ENCODE results near the gene C19orf44.
"Not testable (repeated sequence)": the region's sequence is repeated elsewhere in the genome, so short reads cannot be mapped to it uniquely, and the experiment has no call there.

DNA sequence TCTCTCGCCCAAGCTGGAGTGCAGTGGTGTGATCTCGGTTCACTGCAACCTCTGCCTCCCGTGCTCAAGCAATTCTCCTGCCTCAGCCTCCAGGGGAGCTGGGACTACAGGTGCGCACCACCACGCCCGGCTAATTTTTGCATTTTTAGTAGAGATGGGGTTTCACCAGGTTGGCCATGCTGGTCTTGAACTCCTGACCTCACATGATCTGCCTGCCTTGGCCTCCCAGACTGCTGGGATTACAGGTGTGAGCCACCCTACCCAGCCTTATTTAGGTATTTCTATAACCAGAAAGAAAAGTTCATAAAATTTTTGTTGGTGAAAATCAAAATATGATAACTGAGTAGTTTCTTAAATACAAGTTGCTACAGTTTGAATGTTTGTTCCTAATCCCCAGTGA, 47.5 kb downstream of the C19orf44 start:
- TF ChIP-seq CTCF (conservative IDR thresholded peaks at IDR 0.05; ENCODE audit: low read depth in 2 of 2); CREB1 (CRISPR knock-in tag; IDR thresholded peaks at IDR 0.05; ENCODE audit: low read depth); EZH2 (IDR thresholded peaks at IDR 0.05; ENCODE audit: low read depth, unreplicated experiment); POLR2AphosphoS5 (IDR thresholded peaks at IDR 0.05; ENCODE audit: low read depth); EZH2phosphoT487 (IDR thresholded peaks at IDR 0.05; ENCODE audit: unreplicated experiment): not testable (repeated sequence)
- TF ChIP-seq, protein P1, sequence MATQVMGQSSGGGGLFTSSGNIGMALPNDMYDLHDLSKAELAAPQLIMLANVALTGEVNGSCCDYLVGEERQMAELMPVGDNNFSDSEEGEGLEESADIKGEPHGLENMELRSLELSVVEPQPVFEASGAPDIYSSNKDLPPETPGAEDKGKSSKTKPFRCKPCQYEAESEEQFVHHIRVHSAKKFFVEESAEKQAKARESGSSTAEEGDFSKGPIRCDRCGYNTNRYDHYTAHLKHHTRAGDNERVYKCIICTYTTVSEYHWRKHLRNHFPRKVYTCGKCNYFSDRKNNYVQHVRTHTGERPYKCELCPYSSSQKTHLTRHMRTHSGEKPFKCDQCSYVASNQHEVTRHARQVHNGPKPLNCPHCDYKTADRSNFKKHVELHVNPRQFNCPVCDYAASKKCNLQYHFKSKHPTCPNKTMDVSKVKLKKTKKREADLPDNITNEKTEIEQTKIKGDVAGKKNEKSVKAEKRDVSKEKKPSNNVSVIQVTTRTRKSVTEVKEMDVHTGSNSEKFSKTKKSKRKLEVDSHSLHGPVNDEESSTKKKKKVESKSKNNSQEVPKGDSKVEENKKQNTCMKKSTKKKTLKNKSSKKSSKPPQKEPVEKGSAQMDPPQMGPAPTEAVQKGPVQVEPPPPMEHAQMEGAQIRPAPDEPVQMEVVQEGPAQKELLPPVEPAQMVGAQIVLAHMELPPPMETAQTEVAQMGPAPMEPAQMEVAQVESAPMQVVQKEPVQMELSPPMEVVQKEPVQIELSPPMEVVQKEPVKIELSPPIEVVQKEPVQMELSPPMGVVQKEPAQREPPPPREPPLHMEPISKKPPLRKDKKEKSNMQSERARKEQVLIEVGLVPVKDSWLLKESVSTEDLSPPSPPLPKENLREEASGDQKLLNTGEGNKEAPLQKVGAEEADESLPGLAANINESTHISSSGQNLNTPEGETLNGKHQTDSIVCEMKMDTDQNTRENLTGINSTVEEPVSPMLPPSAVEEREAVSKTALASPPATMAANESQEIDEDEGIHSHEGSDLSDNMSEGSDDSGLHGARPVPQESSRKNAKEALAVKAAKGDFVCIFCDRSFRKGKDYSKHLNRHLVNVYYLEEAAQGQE (IDR thresholded peaks at IDR 0.05; ENCODE audit: unreplicated experiment) = not testable (repeated sequence)
